Skeletal muscle satellite cell (primary cell): ENCODE results near the gene ARHGDIB.

Experiments
- H3K27me3 ChIP-seq: 2 replicates; pipeline ENCODE4 v1.7.0; 2013; ENCODE audit warnings: low read length; ENCODE audit not compliant: control insufficient read depth, insufficient read depth
- H3K36me3 ChIP-seq: 2 replicates; pipeline ENCODE4 v1.7.0; 2013; ENCODE audit warnings: mild to moderate bottlenecking, control low read depth, low read length; ENCODE audit not compliant: insufficient read depth
- H3K4me1 ChIP-seq: 2 replicates; pipeline ENCODE4 v1.7.0; 2013; ENCODE audit warnings: low read length; ENCODE audit not compliant: control insufficient read depth, insufficient read depth
- H3K4me2 ChIP-seq: 2 replicates; pipeline ENCODE4 v1.7.0; 2013; ENCODE audit warnings: mild to moderate bottlenecking, low read length
- H3K4me3 ChIP-seq: 2 replicates; pipeline ENCODE4 v1.7.0; 2013; ENCODE audit warnings: low read length
- H3K9ac ChIP-seq: 2 replicates; pipeline ENCODE4 v1.7.0; 2013; ENCODE audit warnings: mild to moderate bottlenecking, low read depth, low read length, moderate library complexity
- H3K9me3 ChIP-seq: replicated peaks from 2 replicates; pipeline ENCODE4 v1.7.0; 2013; ENCODE audit warnings: mild to moderate bottlenecking, control low read depth, low read length

ARHGDIB gene

GRCh38 chr12:14995583-14996425 lies 34.4 kb upstream of the ARHGDIB start:
- no peaks in the 10 kb centered on the region for H3K27me3 ChIP-seq
- no peak overlapping the region for H3K4me2 ChIP-seq
- peaks cover 29% of the 10 kb centered on the region for H3K4me1 ChIP-seq
- no peaks in the 10 kb centered on the region for H3K9me3 ChIP-seq
- H3K4me3 ChIP-seq, result no peak overlapping the region
- no peaks in the 10 kb centered on the region for H3K36me3 ChIP-seq
- no peak overlapping the region for H3K9ac ChIP-seq

GRCh38 chr12:14994610-14995009 lies 33.2 kb upstream of the ARHGDIB start:
- no peaks in the 10 kb centered on the region for H3K27me3 ChIP-seq
- H3K4me2 ChIP-seq, result no peak overlapping the region
- no peak overlapping the region for H3K9ac ChIP-seq
- no peak overlapping the region for H3K4me3 ChIP-seq
- H3K36me3 ChIP-seq, result no peaks in the 10 kb centered on the region
- H3K9me3 ChIP-seq, result no peaks in the 10 kb centered on the region
- H3K4me1 ChIP-seq, result peaks cover 24% of the 10 kb centered on the region

- no peak overlapping the region for H3K9ac ChIP-seq
- no peak overlapping the region for H3K4me3 ChIP-seq
- H3K27me3 ChIP-seq, result no peaks in the 10 kb centered on the region
- peaks cover 16% of the 10 kb centered on the region for H3K4me1 ChIP-seq
- no peaks in the 10 kb centered on the region for H3K36me3 ChIP-seq
- no peaks in the 10 kb centered on the region for H3K9me3 ChIP-seq
- no peak overlapping the region for H3K4me2 ChIP-seq
Observed at GRCh38 chr12:14993537-14994266, 32.3 kb upstream of the ARHGDIB start.

GRCh38 chr12:14993117-14993516 lies 31.7 kb upstream of the ARHGDIB start:
- no peaks in the 10 kb centered on the region for H3K9me3 ChIP-seq
- H3K4me2 ChIP-seq, result no peak overlapping the region
- H3K27me3 ChIP-seq, result no peaks in the 10 kb centered on the region
- H3K36me3 ChIP-seq, result no peaks in the 10 kb centered on the region
- peaks cover 16% of the 10 kb centered on the region for H3K4me1 ChIP-seq
- H3K4me3 ChIP-seq, result no peak overlapping the region
- no peak overlapping the region for H3K9ac ChIP-seq

GRCh38 chr12:14992673-14993072 lies 31.3 kb upstream of the ARHGDIB start:
- Histone ChIP-seq H3K36me3 (no peaks in the 10 kb centered on the region), H3K9ac (no peak overlapping the region), H3K9me3 (no peaks in the 10 kb centered on the region), H3K4me2 (no peak overlapping the region), H3K4me1 (peaks cover 16% of the 10 kb centered on the region), H3K27me3 (no peaks in the 10 kb centered on the region), H3K4me3 (no peak overlapping the region)

- no peaks in the 10 kb centered on the region for H3K9me3 ChIP-seq
- no peak overlapping the region for H3K4me2 ChIP-seq
- H3K27me3 ChIP-seq, result no peaks in the 10 kb centered on the region
- peaks cover 16% of the 10 kb centered on the region for H3K4me1 ChIP-seq
- no peak overlapping the region for H3K4me3 ChIP-seq
- no peak overlapping the region for H3K9ac ChIP-seq
- no peaks in the 10 kb centered on the region for H3K36me3 ChIP-seq
Observed at GRCh38 chr12:14991069-14991468, 29.7 kb upstream of the ARHGDIB start.

- peaks cover 14% of the 10 kb centered on the region for H3K4me1 ChIP-seq
- H3K4me2 ChIP-seq, result no peak overlapping the region
- no peaks in the 10 kb centered on the region for H3K9me3 ChIP-seq
- H3K9ac ChIP-seq, result no peak overlapping the region
- H3K27me3 ChIP-seq, result no peaks in the 10 kb centered on the region
- no peak overlapping the region for H3K4me3 ChIP-seq
- no peaks in the 10 kb centered on the region for H3K36me3 ChIP-seq
Observed at GRCh38 chr12:14989790-14990189, 28.4 kb upstream of the ARHGDIB start.

GRCh38 chr12:14988035-14988434 lies 26.6 kb upstream of the ARHGDIB start:
- Histone ChIP-seq H3K9ac (no peak overlapping the region), H3K36me3 (no peaks in the 10 kb centered on the region), H3K27me3 (no peaks in the 10 kb centered on the region), H3K9me3 (no peaks in the 10 kb centered on the region), H3K4me1 (no peaks in the 10 kb centered on the region), H3K4me2 (no peak overlapping the region), H3K4me3 (no peak overlapping the region)

- no peaks in the 10 kb centered on the region for H3K4me1 ChIP-seq
Observed at GRCh38 chr12:14986449-14986848, 25.0 kb upstream of the ARHGDIB start.

GRCh38 chr12:14984766-14985285 lies 23.4 kb upstream of the ARHGDIB start:
- no peak overlapping the region for H3K4me2 ChIP-seq
- H3K9ac ChIP-seq, result no peak overlapping the region
- no peaks in the 10 kb centered on the region for H3K4me1 ChIP-seq
- no peaks in the 10 kb centered on the region for H3K27me3 ChIP-seq
- H3K4me3 ChIP-seq, result no peak overlapping the region
- no peaks in the 10 kb centered on the region for H3K9me3 ChIP-seq
- H3K36me3 ChIP-seq, result no peaks in the 10 kb centered on the region

More at GRCh38 chr12:14986449-14986848, 25.0 kb upstream of the ARHGDIB start:
- no peaks in the 10 kb centered on the region for H3K27me3 ChIP-seq
- H3K9ac ChIP-seq, result no peak overlapping the region
- no peak overlapping the region for H3K4me3 ChIP-seq
- H3K36me3 ChIP-seq, result no peaks in the 10 kb centered on the region
- no peak overlapping the region for H3K4me2 ChIP-seq
- H3K9me3 ChIP-seq, result no peaks in the 10 kb centered on the region

- no peak overlapping the region for H3K9ac ChIP-seq
- H3K9me3 ChIP-seq, result no peaks in the 10 kb centered on the region
- H3K36me3 ChIP-seq, result no peaks in the 10 kb centered on the region
- no peak overlapping the region for H3K4me2 ChIP-seq
- no peaks in the 10 kb centered on the region for H3K27me3 ChIP-seq
- no peak overlapping the region for H3K4me3 ChIP-seq
- no peaks in the 10 kb centered on the region for H3K4me1 ChIP-seq
Observed at GRCh38 chr12:14984036-14984435, 22.6 kb upstream of the ARHGDIB start.
